Central memory CD4-positive, alpha-beta T cell (primary cell): ENCODE measurements around the gene FLT3LG.
A peak's percentile ranks its signal among the peaks of the same experiment; 100 is the strongest.
"Not testable (repeated sequence)": the region's sequence is repeated elsewhere in the genome, so short reads cannot be mapped to it uniquely, and the experiment has no call there.

Experiments
- DNase-seq: peaks from one replicate; pipeline ENCODE4 v3.0.0; 2022

Gene FLT3LG

DNA sequence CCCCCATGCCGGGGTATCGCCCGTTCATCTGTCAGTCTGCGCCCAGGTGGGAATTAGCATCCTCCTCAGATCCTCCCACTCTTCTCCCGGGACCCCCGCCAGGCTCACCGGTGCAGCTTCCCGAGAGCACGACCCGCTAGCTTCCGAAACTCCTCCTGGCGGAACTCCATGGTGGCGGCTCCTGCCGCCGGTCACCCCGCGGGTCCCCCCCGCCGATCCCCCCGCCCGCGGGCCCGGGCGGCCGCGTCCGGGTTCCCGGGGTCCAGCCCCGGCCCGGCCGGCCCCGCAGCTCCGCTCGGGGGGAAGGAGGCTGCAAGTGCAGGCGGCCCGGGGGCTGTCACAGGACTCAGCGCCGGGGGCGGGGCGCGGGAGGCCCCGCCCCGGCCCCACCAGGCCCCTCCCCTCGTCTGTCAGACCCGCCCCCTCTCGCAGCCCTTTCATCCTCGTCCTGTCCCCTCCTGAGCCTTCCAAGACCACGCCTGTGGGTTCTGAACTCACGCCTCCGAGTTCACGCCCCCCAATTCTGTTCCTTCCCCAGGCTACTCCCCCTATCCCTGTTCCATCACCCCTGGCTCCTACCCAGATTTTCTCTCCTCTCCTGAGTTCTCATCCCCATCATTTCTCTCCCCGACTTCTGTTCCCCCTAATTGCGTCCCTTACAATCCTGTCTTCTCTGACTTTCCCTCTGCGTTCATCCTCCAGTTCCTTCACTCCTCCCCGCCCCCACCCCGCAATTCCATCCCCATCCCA, 32.6 kb upstream of the FLT3LG start, which contains the start of gene SLC17A7:
TSS of gene SLC17A7 (minus strand) at position 318 of the 750 bp plus-strand sequence. CDS start at position 170, 148 bp downstream.
- no peak for DNase-seq

DNA sequence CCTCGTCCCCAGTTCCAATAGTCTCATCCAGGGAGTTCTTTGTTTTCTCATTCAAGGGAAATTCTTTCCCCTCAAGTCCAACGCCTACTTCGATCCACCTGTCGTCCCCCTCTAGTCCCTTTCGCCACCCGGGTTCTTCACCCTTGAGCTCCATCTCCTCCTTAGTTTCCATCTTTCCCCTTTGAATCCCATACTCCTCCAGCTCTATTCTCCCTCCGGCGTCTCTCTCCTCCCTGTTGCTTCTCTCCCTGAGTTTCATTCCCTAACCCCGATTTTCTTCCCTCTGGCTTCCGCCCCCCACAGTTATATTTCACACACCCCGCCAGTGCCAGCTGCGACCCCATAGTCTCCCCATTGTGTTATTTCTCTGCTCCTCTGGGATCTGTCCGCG, 32.1 kb upstream of the FLT3LG start:
- no peak for DNase-seq

DNA sequence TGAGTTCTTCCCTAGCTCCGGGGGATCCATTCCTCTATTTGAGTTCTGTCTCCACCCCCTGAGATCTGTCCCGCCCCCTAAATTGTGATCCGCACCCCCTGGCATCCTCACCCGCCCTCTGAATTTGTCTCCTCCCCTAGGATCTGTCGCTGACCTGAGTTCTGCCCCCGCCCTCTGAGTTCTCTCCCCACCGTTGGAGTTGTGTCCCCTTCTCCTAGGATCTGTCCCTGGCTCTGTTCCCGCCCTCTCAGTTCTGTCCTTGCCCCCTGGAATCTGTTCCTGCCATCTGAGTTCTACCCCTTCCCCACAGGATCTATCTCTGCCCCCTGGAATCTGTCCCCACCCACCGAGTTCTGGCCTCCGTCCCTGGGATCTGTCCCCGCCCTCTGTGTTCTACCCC, 31.7 kb upstream of the FLT3LG start:
- DNase-seq = no peak

DNA sequence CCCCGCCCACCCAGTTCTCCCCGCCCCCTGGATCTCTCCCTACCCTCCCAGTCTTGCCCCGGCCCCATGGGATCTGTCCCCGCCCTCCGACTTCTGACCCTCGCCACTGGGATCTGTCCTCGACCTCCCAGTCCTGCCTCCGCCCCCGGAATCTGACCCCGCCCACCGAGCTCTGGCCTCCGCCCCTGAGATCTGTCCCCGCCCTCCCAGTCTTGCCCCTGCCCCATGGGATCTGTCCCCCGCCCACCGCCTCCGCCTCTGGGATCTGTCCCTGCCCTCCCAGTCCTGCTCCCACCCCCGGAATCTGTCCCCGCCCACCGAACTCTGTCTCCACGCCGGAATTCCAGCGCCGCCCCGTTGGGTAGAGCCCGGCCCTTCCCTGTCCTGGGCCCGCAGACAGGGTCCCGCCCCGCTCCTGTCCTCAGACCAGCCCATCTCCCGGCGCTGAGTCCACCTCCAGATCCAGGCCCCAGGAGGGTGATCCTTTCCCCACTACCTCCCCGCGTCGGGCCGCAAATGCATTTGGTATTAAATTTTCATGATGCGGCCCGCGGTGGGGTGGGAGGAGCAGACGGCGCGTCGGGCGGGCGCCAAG, 31.1 kb upstream of the FLT3LG start:
- no peak for DNase-seq

DNA sequence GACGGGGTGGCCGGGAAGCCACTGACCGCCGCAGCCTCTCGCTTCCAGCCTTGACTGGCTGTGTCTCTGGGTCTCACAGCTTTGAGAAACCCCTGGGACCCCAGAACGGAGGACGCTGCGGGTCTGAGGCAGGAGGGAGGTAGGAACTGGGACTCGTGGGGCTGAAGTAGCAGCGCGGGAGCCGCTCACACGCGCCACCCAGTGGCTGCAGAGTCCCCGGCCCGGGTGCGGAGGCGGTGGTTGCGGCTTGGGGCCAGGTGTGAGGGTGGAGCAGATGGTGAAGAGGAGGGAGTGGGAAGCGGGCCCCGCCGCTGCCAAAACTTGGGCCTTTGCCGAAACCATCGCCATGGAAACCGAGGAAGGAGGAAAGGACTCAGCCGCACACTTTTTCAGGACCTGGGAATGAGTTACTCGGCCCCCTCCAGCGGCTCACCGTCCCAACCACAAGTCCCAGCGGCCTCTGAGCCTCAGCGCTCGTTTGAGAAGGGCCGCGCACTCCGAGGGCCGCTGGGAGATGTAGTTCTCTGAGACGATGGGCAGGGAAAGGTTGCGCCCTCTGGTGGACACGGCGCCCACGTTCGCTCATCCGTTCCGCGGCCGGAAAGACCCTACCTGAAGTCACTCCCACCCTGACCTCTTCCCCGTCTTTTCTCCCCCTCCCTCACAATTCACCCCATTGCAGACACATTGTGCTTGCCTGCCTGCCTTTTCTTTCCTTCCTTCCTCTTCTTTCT, 30.5 kb upstream of the FLT3LG start:
- peak; percentile 92 for DNase-seq

DNA sequence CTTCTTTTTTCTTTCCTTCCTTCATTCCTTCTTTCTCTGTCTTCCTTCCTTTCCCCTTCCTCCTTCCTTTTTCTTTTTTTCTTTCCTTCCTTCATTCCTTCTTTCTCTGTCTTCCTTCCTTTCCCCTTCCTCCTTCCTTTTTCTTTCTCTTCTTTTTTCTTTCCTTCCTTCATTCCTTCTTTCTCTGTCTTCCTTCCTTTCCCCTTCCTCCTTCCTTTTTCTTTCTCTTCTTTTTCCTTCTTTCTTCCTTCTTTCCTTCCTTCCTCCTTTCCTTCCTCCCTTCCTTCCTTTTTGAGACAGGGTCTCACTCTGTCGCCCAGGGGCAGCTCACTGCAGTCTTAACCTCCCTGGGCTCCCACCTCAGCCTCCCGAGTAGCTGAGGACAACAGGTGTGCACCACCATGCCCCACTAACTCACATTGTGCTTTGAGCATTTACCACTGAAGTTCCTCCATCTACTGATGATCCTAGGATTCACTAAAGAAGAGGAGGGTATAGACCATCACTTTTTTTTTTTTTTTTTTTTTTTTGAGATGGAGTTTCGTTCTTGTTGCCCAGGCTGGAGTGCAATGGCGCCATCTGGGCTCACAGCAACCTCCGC, 29.8 kb upstream of the FLT3LG start:
- not testable (repeated sequence) for DNase-seq

DNA sequence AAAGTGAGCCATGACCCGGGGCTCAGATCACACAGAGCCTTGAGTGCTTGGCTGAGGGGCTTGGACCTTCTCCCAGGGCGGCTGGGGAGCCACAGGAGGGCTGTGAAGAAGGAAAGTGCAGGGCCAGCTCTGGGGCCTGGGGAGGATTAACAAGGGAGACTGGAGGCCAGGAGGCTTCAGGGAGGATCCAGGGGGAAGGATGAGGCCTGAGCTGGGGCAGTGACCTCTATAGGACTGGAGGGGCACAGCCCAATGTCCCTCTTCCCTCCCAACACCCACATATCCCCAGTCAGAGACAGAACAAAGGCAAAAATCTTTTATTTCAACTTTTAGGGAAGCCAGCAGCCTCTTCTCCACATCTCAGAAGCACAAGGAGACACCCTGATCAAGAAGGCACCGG, 28.0 kb upstream of the FLT3LG start:
- no peak for DNase-seq

DNA sequence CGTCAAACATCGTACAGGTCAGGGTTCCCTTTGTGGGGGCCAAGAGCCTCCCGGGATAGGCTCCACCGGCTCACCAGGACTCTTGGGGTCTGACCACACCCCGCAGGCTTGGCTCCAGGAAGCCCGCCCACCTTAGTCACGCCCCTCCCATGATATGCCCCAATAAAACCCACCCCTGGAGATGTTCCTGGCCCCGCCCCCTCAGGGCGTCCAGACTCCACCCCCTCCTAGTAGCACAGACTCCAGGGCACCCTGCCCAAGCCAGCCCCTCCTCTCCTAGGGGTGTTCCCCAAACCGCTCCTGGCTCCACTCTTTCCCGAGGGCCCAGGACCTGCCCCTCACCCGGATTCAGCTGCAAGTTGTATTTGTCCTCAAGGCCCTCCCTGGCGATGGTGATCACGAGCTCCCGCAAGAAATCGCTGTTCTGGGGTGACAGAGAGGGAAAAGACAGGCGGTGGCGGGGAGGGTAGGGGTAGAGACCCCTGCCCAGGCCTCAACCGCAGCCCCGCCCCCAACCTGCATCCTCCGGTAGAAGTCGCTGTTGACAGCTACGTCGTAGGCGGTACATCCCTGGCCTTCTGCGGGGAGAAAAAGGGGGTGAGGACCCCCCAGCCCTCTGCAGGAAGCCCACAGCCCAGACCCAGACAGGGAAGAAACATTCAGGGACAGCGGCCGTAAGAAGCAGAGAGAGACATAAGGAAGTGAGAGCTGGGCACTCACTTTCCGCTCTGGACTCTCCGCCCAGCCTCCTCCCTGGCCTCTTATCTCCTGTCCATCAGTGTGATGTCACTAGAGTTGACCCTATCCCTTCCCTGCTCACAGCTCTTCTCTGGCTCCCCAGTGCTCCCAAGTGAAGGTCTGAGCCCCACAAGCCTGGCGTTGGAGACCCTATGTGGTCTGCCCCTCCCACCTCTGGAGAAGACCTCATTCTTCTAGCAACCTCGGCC, 26.3 kb upstream of the FLT3LG start:
- DNase-seq = no peak

GRCh38 chr19:49448432-49448786, 25.6 kb upstream of the FLT3LG start:
- DNase-seq = no peak

DNA sequence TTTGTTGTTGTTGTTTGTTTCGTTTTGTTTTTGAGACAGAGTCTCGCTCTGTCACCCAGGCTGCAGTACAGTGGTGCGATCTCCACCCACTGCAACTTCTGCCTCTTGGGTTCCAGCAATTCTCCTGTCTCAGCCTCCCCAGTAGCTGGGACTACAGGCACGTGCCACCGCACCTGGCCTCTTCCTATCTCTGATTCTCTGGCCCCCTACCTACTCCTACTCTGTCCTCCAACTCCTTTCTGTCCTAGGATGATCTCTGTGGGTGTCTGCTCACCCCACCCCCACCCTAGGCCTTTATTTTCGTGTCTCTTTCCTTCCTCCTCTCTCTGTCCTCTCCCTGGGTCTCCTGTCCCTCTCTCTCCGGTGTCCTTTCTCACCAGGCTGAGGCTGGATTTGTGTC, 23.6 kb upstream of the FLT3LG start:
- no peak for DNase-seq

GRCh38 chr19:49451430-49452181, 22.4 kb upstream of the FLT3LG start, which contains the start of gene PIH1D1:
Gene PIH1D1, minus strand, starts transcription at chr19:49451814. Its CDS starts 240 bp downstream, at chr19:49451574.
- peak; percentile 95 for DNase-seq

- DNase-seq = peak; percentile 99
Observed at GRCh38 chr19:49453013-49453756, 20.8 kb upstream of the FLT3LG start, which contains the start of gene ALDH16A1. Gene ALDH16A1, plus strand, starts transcription at chr19:49453225. Its CDS starts 107 bp downstream, at chr19:49453332.

DNA sequence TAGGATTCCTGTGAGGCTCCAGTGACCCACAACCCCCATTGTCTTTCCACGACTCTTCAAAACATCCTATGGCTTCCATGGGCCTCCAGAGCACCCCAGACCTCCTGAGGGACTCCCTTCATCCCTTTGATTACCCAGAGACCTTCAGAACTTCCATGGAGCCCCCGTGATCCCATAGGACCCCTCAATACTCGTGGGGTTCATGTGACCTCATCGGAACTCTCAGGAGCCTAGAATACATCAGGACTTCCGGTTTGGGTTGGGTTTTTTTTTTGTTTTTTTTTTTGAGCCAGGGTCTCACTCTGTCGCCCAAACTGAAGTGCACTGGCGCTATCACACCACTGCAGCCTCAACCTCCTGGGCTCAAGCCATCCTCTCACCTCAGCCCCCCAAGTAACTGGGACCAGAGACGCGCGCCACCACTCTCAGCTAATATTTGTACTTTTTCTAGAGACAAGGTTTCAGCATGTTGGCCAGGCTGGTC, 20.2 kb upstream of the FLT3LG start:
- no peak for DNase-seq

GRCh38 chr19:49455773-49456172, 18.2 kb upstream of the FLT3LG start:
- DNase-seq = no peak

DNA sequence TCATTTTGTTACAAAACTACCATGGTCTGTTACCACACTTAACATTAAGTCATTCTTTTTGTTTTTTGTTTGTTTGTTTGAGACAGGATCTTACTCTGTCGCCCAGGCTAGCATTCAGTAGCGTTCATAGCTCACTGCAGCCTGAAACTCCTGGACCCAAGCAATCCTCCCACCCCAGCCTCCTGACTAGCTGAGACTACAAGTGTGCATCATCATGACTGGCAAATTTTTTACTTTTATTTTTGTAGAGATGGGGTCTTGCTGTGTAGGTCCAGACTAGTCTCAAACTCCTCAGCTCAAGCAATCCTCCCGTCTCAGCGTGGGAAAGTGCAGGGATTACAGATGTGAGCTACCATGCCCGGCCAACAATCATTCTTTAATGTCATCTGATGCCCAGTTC, 17.7 kb upstream of the FLT3LG start:
- DNase-seq = no peak

DNA sequence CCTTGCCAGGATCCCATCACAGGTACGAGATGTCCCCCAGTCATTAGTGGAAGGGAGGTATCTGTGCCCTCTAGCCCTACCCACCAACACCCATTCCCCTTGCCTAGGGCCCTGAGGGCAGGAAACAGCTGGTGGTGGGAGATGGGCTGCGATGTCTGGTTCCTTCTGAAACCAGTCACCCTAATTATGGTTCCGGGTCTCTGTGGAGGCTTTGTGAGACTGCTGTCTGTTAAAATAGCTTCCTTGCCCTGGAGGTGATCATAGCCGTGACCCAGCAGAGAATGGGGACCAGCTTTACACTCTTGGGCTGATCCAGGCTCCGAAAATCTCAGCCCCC, 15.5 kb upstream of the FLT3LG start:
- no peak for DNase-seq

GRCh38 chr19:49459388-49459787, 14.6 kb upstream of the FLT3LG start:
- DNase-seq = no peak

- DNase-seq = not testable (repeated sequence)
Observed at GRCh38 chr19:49461130-49461529, 12.9 kb upstream of the FLT3LG start.

- no peak for DNase-seq
Observed at GRCh38 chr19:49461656-49462055, 12.4 kb upstream of the FLT3LG start.

GRCh38 chr19:49462492-49462891, 11.5 kb upstream of the FLT3LG start:
- DNase-seq = no peak
